GM18508 (cell line): ENCODE results near the gene SH3BP4.

ENCODE experiments used
- ATAC-seq: cut with Tn5 transposase; IDR thresholded peaks from one replicate; pipeline ENCODE4 v1.9.1; 2021; ENCODE audit warnings: moderate number of reproducible peaks; ENCODE audit not compliant: insufficient read depth, unreplicated experiment

SH3BP4 gene

GRCh38 chr2:235098736-235099494, 147.1 kb downstream of the SH3BP4 start:
- ATAC-seq, result no peak

- no peak for ATAC-seq
Observed at GRCh38 chr2:235102896-235103295, 151.1 kb downstream of the SH3BP4 start.
